Gastroesophageal sphincter (tissue), 4 donors: ENCODE data around the gene SFPQ. TPM values are rescaled to one million over a fixed set of nuclear protein-coding genes. Genes with fewer than 3 reads are reported as not detected.
"Not testable (repeated sequence)": the region's sequence is repeated elsewhere in the genome, so short reads cannot be mapped to it uniquely, and the experiment has no call there.

Source experiments
- ATAC-seq: fragments of 150-250 bp; one replicate; pipeline ENCODE4 v1.9.1; 2016; ENCODE audit warnings: mild to moderate bottlenecking, moderate library complexity
- H3K27ac ChIP-seq, 4 donors: fragments of 200-600 bp; sonication (generic) in 3 of 4; 1 replicate in 3 of 4; 2 replicates in 1 of 4; pipeline ENCODE4 v1.5.1; 2016 to 2019
- H3K27me3 ChIP-seq: fragments of 200-600 bp; sonication (generic); one replicate; pipeline ENCODE4 v1.5.1; 2019
- H3K36me3 ChIP-seq, 2 donors: fragments of 200-600 bp; sonication (generic); one replicate each; pipeline ENCODE4 v1.5.1; 2019; ENCODE audit warnings: control low read depth in 1 of 2
- H3K4me1 ChIP-seq, 3 donors: fragments of 200-600 bp; sonication (generic); 1 replicate in 2 of 3; 2 replicates in 1 of 3; pipeline ENCODE4 v1.5.1; 2016 to 2019; ENCODE audit warnings: control low read depth in 2 of 3
- H3K4me3 ChIP-seq, 2 donors: fragments of 200-600 bp; sonication (generic); one replicate each; pipeline ENCODE4 v1.5.1; 2019; ENCODE audit warnings: mild to moderate bottlenecking in 1 of 2, moderate library complexity in 1 of 2
- H3K9me3 ChIP-seq, 3 donors: fragments of 200-600 bp; sonication (generic); one replicate each; pipeline ENCODE4 v1.5.1; 2017 to 2019; ENCODE audit warnings: control low read depth in 2 of 3
- CTCF ChIP-seq, 4 experiments: fragments of 200-600 bp in 2 of 4; fragments of 450-650 bp in 2 of 4; sonication (generic) in 1 of 4; IDR thresholded peaks; one replicate each; pipeline ENCODE4 v1.5.1; 2017 to 2019; ENCODE audit warnings: antibody characterized with exemption in 4 of 4, mild to moderate bottlenecking in 2 of 4, moderate library complexity in 2 of 4
- EP300 ChIP-seq: sonication (generic); formaldehyde crosslinking; IDR thresholded peaks from one replicate; pipeline ENCODE4 v1.6.1; 2017; ENCODE audit warnings: antibody characterized with exemption, mild to moderate bottlenecking
- POLR2A ChIP-seq, 2 donors: fragments of 450-650 bp; IDR thresholded peaks; one replicate each; pipeline ENCODE4 v1.6.1; 2017; ENCODE audit warnings: antibody characterized with exemption in 2 of 2, mild to moderate bottlenecking in 2 of 2, moderate library complexity in 1 of 2
- POLR2AphosphoS5 ChIP-seq: sonication (generic); formaldehyde crosslinking; IDR thresholded peaks from one replicate; pipeline ENCODE4 v1.6.1; 2017; ENCODE audit warnings: antibody characterized with exemption
- WGBS, 2 donors: methylation state at CpG; one replicate each; pipeline ENCODE4 v1.1.5; 2018; ENCODE audit warnings: low coverage in 1 of 2; 5-methylcytosine and 5-hydroxymethylcytosine counted together
- total RNA-seq, 4 donors: library from RNA; depleted of rRNA; stranded (reverse); fragments of >200 nt; gene quantifications; one replicate each; pipeline ENCODE4 v1.1.0, GENCODE V29; 2016

The SFPQ gene
- 100 to 1,000 TPM in 2 of 4 donors, 10 to 100 TPM in 2; 86.4 to 239 (median 146) TPM for total RNA-seq

- 2 to 4% methylated on average over 7 to 9 of the region's 50 CpGs for WGBS, 2 donors
- Histone ChIP-seq H3K36me3 (peaks cover 0 to 34% of the 10 kb centered on the region in 2 donors), H3K4me1 (peaks cover 0 to 42% (median 28%) of the 10 kb centered on the region in 3 donors), H3K27ac (peak within 1 kb of the TSS; percentile 97 to 100 (median 100)), H3K4me3 (peak within 1 kb of the TSS; percentile 88 to 100), H3K9me3 (no peaks in the 10 kb centered on the region), H3K27me3 (no peaks in the 10 kb centered on the region)
- ATAC-seq: peak; percentile 97
- TF ChIP-seq POLR2AphosphoS5 (peak; percentile 99), CTCF (IDR thresholded peaks at IDR 0.05) (no peak), POLR2A (IDR thresholded peaks at IDR 0.05) (peak; percentile 92 to 97), EP300 (no peak)
These were observed at the start of gene SFPQ for GRCh38 chr1:35192853-35193664. Gene SFPQ, minus strand, starts transcription at chr1:35193145. Its CDS starts 96 bp downstream, at chr1:35193049.

GRCh38 chr1:35236772-35237171 lies 43.8 kb upstream of the SFPQ start:
- H3K4me1 ChIP-seq, H3K4me3 ChIP-seq, H3K9me3 ChIP-seq, H3K27ac ChIP-seq, H3K27me3 ChIP-seq, H3K36me3 ChIP-seq, ATAC-seq: not testable (repeated sequence)
- WGBS, 2 donors: 100% methylated on average over 2 of the region's 2 CpGs; no CpG with 5 or more reads in 1 of the 2 donors

- Histone ChIP-seq H3K4me1 (no peaks in the 10 kb centered on the region), H3K4me3 (no peak overlapping the region), H3K36me3 (no peaks in the 10 kb centered on the region), H3K27me3 (no peaks in the 10 kb centered on the region), H3K9me3 (no peaks in the 10 kb centered on the region), H3K27ac (no peak overlapping the region)
- TF ChIP-seq EP300 (no peak), POLR2A (IDR thresholded peaks at IDR 0.05) (no peak), CTCF (IDR thresholded peaks at IDR 0.05) (no peak), POLR2AphosphoS5 (no peak)
- WGBS, 2 donors: 63 to 78% methylated on average over 1 of the region's 1 CpG
- no peak for ATAC-seq
These were observed 38.3 kb upstream of the SFPQ start for GRCh38 chr1:35231287-35231686.

GRCh38 chr1:35229587-35230360 lies 36.8 kb upstream of the SFPQ start:
- H3K4me3 ChIP-seq: no peak overlapping the region
- no peak for ATAC-seq
- H3K27me3 ChIP-seq: no peaks in the 10 kb centered on the region
- WGBS, 2 donors: 67% methylated on average over 1 of the region's 1 CpG; no CpG with 5 or more reads in 1 of the 2 donors
- H3K9me3 ChIP-seq: no peaks in the 10 kb centered on the region
- no peaks in the 10 kb centered on the region for H3K36me3 ChIP-seq
- TF ChIP-seq EP300 (no peak), POLR2AphosphoS5 (no peak), POLR2A (IDR thresholded peaks at IDR 0.05) (no peak), CTCF (IDR thresholded peaks at IDR 0.05) (no peak)
- H3K27ac ChIP-seq: no peak overlapping the region
- no peaks in the 10 kb centered on the region for H3K4me1 ChIP-seq

- no peaks in the 10 kb centered on the region for H3K9me3 ChIP-seq
- H3K27ac ChIP-seq: no peak overlapping the region
- no peak overlapping the region for H3K4me3 ChIP-seq
- no peak for TF ChIP-seq EP300
- no peak for TF ChIP-seq POLR2A (IDR thresholded peaks at IDR 0.05)
- no peak for TF ChIP-seq POLR2AphosphoS5
- no peak for TF ChIP-seq CTCF (IDR thresholded peaks at IDR 0.05)
- H3K27me3 ChIP-seq: no peaks in the 10 kb centered on the region
- 89 to 100% methylated on average over 1 to 2 of the region's 2 CpGs for WGBS, 2 donors
- no peaks in the 10 kb centered on the region for H3K36me3 ChIP-seq
- peaks cover 0 to 23% (median 0%) of the 10 kb centered on the region in 3 donors for H3K4me1 ChIP-seq
- no peak for ATAC-seq
These were observed 33.6 kb upstream of the SFPQ start for GRCh38 chr1:35226546-35226945.
